Stomach (tissue), 9 donors: ENCODE data around the gene TCHP. TPM values are rescaled to one million over a fixed set of nuclear protein-coding genes. Genes with fewer than 3 reads are reported as not detected.

Experiments used
- DNase-seq, 2 donors: peaks; one replicate each; pipeline versions ENCODE4 v3.0.0 to v3.0.0-alpha.2; 2013 to 2019
- H3K27ac ChIP-seq, 5 donors: fragments of 200-600 bp in 4 of 5; sonication (generic) in 4 of 5; one replicate each; pipeline ENCODE4 v1.5.1; 2013 to 2019; ENCODE audit warnings: mild to moderate bottlenecking in 1 of 5, moderate library complexity in 1 of 5
- H3K27me3 ChIP-seq, 3 donors: fragments of 200-600 bp; sonication (generic); one replicate each; pipeline ENCODE4 v1.5.1; 2017 to 2019; ENCODE audit warnings: mixed run types in 1 of 3
- H3K36me3 ChIP-seq, 4 donors: fragments of 200-600 bp; sonication (generic); 1 replicate in 3 of 4; 2 replicates in 1 of 4; pipeline ENCODE4 v1.5.1; 2016 to 2019
- H3K4me1 ChIP-seq, 4 donors: fragments of 200-600 bp; sonication (generic); one replicate each; pipeline ENCODE4 v1.5.1; 2016 to 2019
- H3K4me3 ChIP-seq, 4 donors: fragments of 200-600 bp; sonication (generic) in 3 of 4; one replicate each; pipeline ENCODE4 v1.5.1; 2016 to 2019; ENCODE audit warnings: mild to moderate bottlenecking in 1 of 4
- H3K9me3 ChIP-seq, 4 donors: fragments of 200-600 bp; sonication (generic); one replicate each; pipeline ENCODE4 v1.5.1; 2016 to 2019
- EP300 ChIP-seq: sonication (generic); formaldehyde crosslinking; IDR thresholded peaks from one replicate; pipeline ENCODE4 v1.6.1; 2017; ENCODE audit warnings: antibody characterized with exemption
- POLR2A ChIP-seq, 4 donors: fragments of 450-650 bp; IDR thresholded peaks; one replicate each; pipeline ENCODE4 v1.6.1; 2016; ENCODE audit warnings: antibody characterized with exemption in 4 of 4, control low read depth in 2 of 4, mild to moderate bottlenecking in 1 of 4, moderate library complexity in 1 of 4
- POLR2AphosphoS5 ChIP-seq, 3 donors: sonication (generic); formaldehyde crosslinking; IDR thresholded peaks; one replicate each; pipeline ENCODE4 v1.6.1; 2016; ENCODE audit warnings: antibody characterized with exemption in 3 of 3
- whole genome bisulfite sequencing, 5 donors: extraction: QIAGEN DNeasy Blood & Tissue Kit in 3 of 5; methylation state at CpG; one replicate each; pipeline versions ENCODE4 v1.1.5 to v1.1.7; 2013 to 2018; 5-methylcytosine and 5-hydroxymethylcytosine counted together
- intact Hi-C: fragments of 100-400 bp; cut with DNase I; formaldehyde crosslinking; loops from one replicate; pipeline ENCODE4 v1.15.1; 2023; ENCODE audit warnings: low total_unique reads
- polyA plus RNA-seq, 3 donors: library from polyadenylated mRNA; stranded (reverse); fragments of 200-250 nt; gene quantifications; one replicate each; pipeline ENCODE4 v1.2.3, GENCODE V29; 2013
- total RNA-seq, 5 donors: library from RNA; depleted of rRNA; stranded (reverse); fragments of >200 nt; gene quantifications; one replicate each; pipeline versions ENCODE4 v1.1.0 to v1.2.3, GENCODE V29; 2014 to 2016
- TF ChIP-seq, protein P1 (sequence below), 7 experiments: fragments of 450-650 bp in 4 of 7; fragments of 200-600 bp in 3 of 7; sonication (generic) in 3 of 7; IDR thresholded peaks; one replicate each; pipeline ENCODE4 v1.5.1; 2016 to 2019; ENCODE audit warnings: antibody characterized with exemption in 7 of 7, control low read depth in 2 of 7, mild to moderate bottlenecking in 1 of 7
- donor health status: healthy with polysubstance abuse.
- donor health status: Bipolar disorder and iron deficiency.
- donor health status: healthy.

TCHP gene
- total and polyA plus RNA-seq, 8 donors: 7.9 to 45.5 (median 14.7) TPM

DNA sequence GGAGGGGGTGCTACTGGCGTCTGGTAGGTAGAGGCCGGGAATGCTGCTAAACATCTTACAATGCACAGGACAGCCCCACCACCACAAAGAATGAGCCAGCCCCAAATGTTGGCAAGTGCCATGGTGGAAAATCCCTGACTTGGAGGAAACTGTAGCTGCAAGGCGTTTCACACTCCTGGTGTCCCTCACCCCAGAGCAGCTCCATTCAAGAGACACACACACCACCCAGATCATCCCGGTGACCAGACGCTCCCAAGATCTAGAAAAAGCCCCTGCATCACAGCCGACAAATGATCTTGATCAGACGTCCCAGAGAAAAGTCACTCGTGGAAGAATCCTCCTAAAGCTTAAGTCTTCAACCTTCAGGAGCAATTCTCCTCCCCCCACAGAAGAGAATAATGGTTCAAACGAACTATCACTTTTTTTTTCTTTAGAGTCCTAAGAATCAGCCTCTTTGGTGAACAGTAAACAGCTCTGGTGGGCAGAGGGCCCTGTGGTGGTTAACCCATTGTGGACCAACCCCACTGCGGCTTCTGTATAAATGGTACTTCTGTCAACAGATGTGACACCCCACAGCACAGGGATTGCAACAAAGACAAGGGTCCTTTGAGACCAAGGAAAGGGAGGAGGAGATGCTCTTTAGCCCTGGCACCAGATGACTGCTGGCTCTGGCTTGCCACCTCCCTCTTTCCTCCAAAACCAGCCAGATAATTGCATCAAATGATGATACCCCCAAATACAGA, 22.4 kb upstream of the TCHP start:
- 67 to 81% (median 77%) methylated on average over 10 of the region's 10 CpGs for WGBS, 5 donors
- DNase-seq: no peak
- Histone ChIP-seq H3K27me3 (no peaks in the 10 kb centered on the region), H3K9me3 (no peaks in the 10 kb centered on the region), H3K4me3 (no peak overlapping the region), H3K36me3 (peaks cover 0 to under 1% (median 0%) of the 10 kb centered on the region in 4 donors), H3K4me1 (peaks cover 31 to 51% (median 44%) of the 10 kb centered on the region in 4 donors), H3K27ac (no peak overlapping the region)
- intact Hi-C loops: no loop called here
- no peak for TF ChIP-seq POLR2A (IDR thresholded peaks at IDR 0.05)
- no peak for TF ChIP-seq POLR2AphosphoS5 (IDR thresholded peaks at IDR 0.05)
- TF ChIP-seq, protein P1, sequence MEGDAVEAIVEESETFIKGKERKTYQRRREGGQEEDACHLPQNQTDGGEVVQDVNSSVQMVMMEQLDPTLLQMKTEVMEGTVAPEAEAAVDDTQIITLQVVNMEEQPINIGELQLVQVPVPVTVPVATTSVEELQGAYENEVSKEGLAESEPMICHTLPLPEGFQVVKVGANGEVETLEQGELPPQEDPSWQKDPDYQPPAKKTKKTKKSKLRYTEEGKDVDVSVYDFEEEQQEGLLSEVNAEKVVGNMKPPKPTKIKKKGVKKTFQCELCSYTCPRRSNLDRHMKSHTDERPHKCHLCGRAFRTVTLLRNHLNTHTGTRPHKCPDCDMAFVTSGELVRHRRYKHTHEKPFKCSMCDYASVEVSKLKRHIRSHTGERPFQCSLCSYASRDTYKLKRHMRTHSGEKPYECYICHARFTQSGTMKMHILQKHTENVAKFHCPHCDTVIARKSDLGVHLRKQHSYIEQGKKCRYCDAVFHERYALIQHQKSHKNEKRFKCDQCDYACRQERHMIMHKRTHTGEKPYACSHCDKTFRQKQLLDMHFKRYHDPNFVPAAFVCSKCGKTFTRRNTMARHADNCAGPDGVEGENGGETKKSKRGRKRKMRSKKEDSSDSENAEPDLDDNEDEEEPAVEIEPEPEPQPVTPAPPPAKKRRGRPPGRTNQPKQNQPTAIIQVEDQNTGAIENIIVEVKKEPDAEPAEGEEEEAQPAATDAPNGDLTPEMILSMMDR (IDR thresholded peaks at IDR 0.05): no peak
- TF ChIP-seq EP300: no peak

DNA sequence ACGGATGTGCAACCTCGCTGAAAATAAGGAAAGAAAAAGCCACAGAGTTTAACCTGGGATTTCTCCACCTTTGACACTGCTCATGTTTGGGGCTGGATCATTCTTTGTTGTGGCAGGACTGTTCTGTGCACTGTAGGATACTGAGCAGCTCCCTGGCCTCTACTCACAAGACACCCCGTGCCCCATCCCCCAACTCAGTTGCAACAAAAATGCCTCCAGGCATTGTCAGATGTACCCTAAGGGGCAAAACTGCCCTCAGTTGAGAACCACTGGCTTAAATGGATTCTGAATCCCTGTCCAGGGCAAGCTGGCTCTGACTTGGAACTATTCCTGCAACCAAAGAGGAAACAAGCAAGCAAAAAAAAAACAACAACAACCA, 21.8 kb upstream of the TCHP start:
- intact Hi-C loops: no loop called here
- DNase-seq: no peak
- Histone ChIP-seq H3K9me3 (no peaks in the 10 kb centered on the region), H3K27ac (no peak overlapping the region), H3K4me3 (peak overlapping the region in 1 of 4 donors; percentile 66), H3K4me1 (peaks cover 31 to 51% (median 44%) of the 10 kb centered on the region in 4 donors), H3K36me3 (no peaks in the 10 kb centered on the region), H3K27me3 (no peaks in the 10 kb centered on the region)
- TF ChIP-seq POLR2A (IDR thresholded peaks at IDR 0.05) (no peak), EP300 (no peak)
- WGBS, 5 donors: 84 to 99% (median 90%) methylated on average over 3 of the region's 3 CpGs

DNA sequence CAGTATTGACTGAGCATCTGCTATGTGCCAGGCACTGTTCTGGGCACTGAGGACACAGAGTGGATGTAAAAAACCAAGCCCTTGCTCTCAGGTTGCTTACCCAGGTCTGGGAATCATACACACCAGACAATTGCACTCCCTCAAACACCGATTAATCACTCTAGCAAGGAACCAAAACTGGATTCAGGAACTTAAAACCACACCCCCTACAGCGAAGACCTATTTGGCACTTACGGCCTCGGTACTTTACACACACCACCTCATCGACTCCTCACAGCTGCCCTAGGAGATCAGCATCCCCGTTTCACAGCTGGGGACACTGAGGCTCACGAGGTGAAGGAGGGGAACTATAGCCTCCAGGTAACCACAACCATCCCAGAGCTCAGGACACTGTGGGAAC, 21.3 kb upstream of the TCHP start:
- 59 to 74% (median 67%) methylated on average over 7 of the region's 7 CpGs for WGBS, 5 donors
- TF ChIP-seq, protein P1 (IDR thresholded peaks at IDR 0.05): no peak
- TF ChIP-seq POLR2AphosphoS5 (IDR thresholded peaks at IDR 0.05) (no peak), POLR2A (IDR thresholded peaks at IDR 0.05) (no peak), EP300 (no peak)
- no peak overlapping the region for H3K27ac ChIP-seq
- no peaks in the 10 kb centered on the region for H3K27me3 ChIP-seq
- DNase-seq: no peak
- intact Hi-C loops: no loop called here
- H3K4me3 ChIP-seq: peak overlapping the region in 3 of 4 donors; percentile 66 to 80 (median 78)
- H3K9me3 ChIP-seq: no peaks in the 10 kb centered on the region
- peaks cover 31 to 51% (median 44%) of the 10 kb centered on the region in 4 donors for H3K4me1 ChIP-seq
- no peaks in the 10 kb centered on the region for H3K36me3 ChIP-seq

DNA sequence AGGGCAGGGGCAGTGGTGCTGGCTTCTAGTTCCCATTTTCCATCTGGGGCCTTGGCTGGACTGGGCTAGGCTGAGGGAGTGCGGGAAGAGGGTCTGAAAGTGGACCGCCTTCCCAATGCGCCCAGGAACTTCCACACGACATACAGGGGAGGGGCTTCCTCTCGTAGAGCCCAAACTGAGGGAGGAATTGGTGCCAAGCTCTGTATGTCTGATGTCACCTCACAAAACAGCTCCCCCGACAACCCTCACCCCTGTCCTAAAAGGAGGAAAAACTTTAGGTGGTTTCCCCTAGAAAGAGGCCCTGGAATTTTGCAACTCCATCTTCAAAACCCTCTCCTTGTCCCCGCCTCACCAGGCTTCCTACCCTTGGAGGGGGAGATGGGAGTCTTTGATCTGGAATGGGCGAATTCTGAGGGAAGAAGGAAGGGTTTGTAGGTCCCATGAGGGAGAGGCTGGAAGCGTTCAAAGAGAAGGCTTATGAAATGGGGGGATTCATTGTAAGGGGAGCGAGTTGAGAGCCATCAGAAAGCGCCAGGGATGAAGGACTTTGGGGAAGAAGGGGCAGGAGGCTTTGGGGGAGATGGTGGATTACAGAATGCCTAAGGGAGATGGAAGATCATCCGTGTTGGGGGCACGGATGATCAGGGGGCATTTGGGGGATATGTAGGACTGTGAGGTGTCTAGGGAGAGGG, 20.6 kb upstream of the TCHP start:
- Histone ChIP-seq H3K4me1 (peaks cover 31 to 51% (median 44%) of the 10 kb centered on the region in 4 donors), H3K4me3 (peak overlapping the region; percentile 66 to 80 (median 77)), H3K27ac (peak overlapping the region in 4 of 5 donors; percentile 69 to 89 (median 85)), H3K9me3 (no peaks in the 10 kb centered on the region), H3K36me3 (no peaks in the 10 kb centered on the region), H3K27me3 (no peaks in the 10 kb centered on the region)
- intact Hi-C loops: loop anchor here (10.0 kb wide), 1 partner anchor 75 kb away; no protein-coding TSS in a partner anchor
- no peak for TF ChIP-seq POLR2AphosphoS5 (IDR thresholded peaks at IDR 0.05)
- TF ChIP-seq, protein P1 (IDR thresholded peaks at IDR 0.05): no peak
- TF ChIP-seq POLR2A (IDR thresholded peaks at IDR 0.05): no peak
- TF ChIP-seq EP300: no peak
- 4 to 10% (median 8%) methylated on average over 13 of the region's 13 CpGs for WGBS, 5 donors
- DNase-seq: peak in 1 of 2 donors; percentile 61
